ENCODE data around the gene AFTPH. TPM values are rescaled to one million over a fixed set of nuclear protein-coding genes. Genes with fewer than 3 reads are reported as not detected.

The AFTPH gene
- total and polyA plus RNA-seq, 8 donors, result 29.9 to 66.4 (median 54.6) TPM

- intact Hi-C loops (cut with DNase I), result no loop called here
- DNase-seq (peak in 1 of 4 donors; percentile 57), ATAC-seq (no peak)
- TF ChIP-seq CTCF (IDR thresholded peaks at IDR 0.05), result no peak
- no peaks in the 10 kb centered on the region for H3K9me3 ChIP-seq
- no peaks in the 10 kb centered on the region for H3K36me3 ChIP-seq
- H3K4me1 ChIP-seq, result no peaks in the 10 kb centered on the region
- H3K27me3 ChIP-seq, result no peaks in the 10 kb centered on the region
- no peak overlapping the region for H3K4me3 ChIP-seq
- H3K27ac ChIP-seq, result no peak overlapping the region
Observed at GRCh38 chr2:64477979-64478378, 46.1 kb upstream of the AFTPH start.

- Histone ChIP-seq H3K4me3 (no peak overlapping the region), H3K36me3 (no peaks in the 10 kb centered on the region), H3K27ac (no peak overlapping the region), H3K27me3 (no peaks in the 10 kb centered on the region), H3K4me1 (no peaks in the 10 kb centered on the region), H3K9me3 (no peaks in the 10 kb centered on the region)
- TF ChIP-seq CTCF (IDR thresholded peaks at IDR 0.05), result no peak
- DNase-seq, result no peak
- intact Hi-C loops (cut with DNase I), result no loop called here
- no peak for ATAC-seq
Observed at GRCh38 chr2:64478502-64479230, 45.5 kb upstream of the AFTPH start.

GRCh38 chr2:64479259-64480117 lies 44.6 kb upstream of the AFTPH start:
- Histone ChIP-seq H3K27me3 (no peaks in the 10 kb centered on the region), H3K9me3 (no peaks in the 10 kb centered on the region), H3K4me3 (no peak overlapping the region), H3K4me1 (no peaks in the 10 kb centered on the region), H3K27ac (no peak overlapping the region), H3K36me3 (no peaks in the 10 kb centered on the region)
- no peak for ATAC-seq
- intact Hi-C loops (cut with DNase I), result loop anchor here in 1 of 2 donors (10.0 kb wide), 1 partner anchor 135 kb away; no protein-coding TSS in a partner anchor
- no peak for TF ChIP-seq CTCF (IDR thresholded peaks at IDR 0.05)
- no peak for DNase-seq

GRCh38 chr2:64481665-64482064 lies 42.5 kb upstream of the AFTPH start:
- Histone ChIP-seq H3K4me3 (no peak overlapping the region), H3K36me3 (no peaks in the 10 kb centered on the region), H3K27ac (no peak overlapping the region), H3K9me3 (no peaks in the 10 kb centered on the region), H3K4me1 (no peaks in the 10 kb centered on the region), H3K27me3 (no peaks in the 10 kb centered on the region)
- ATAC-seq (no peak), DNase-seq (no peak)
- intact Hi-C loops (cut with DNase I), result loop anchor here in 1 of 2 donors (10.0 kb wide), 1 partner anchor 137 kb away; no protein-coding TSS in a partner anchor
- no peak for TF ChIP-seq CTCF (IDR thresholded peaks at IDR 0.05)

- H3K4me1 ChIP-seq, result no peaks in the 10 kb centered on the region
- no peaks in the 10 kb centered on the region for H3K27me3 ChIP-seq
- intact Hi-C loops (cut with DNase I), result loop anchor here in 1 of 2 donors (10.0 kb wide), 1 partner anchor 137 kb away; no protein-coding TSS in a partner anchor
- H3K27ac ChIP-seq, result no peak overlapping the region
- H3K9me3 ChIP-seq, result no peaks in the 10 kb centered on the region
- TF ChIP-seq CTCF (IDR thresholded peaks at IDR 0.05), result no peak
- H3K36me3 ChIP-seq, result no peaks in the 10 kb centered on the region
- no peak for ATAC-seq
- no peak for DNase-seq
- H3K4me3 ChIP-seq, result no peak overlapping the region
Observed at GRCh38 chr2:64482243-64482642, 41.9 kb upstream of the AFTPH start.

All from left lung (tissue), 10 donors.